A549 (cell line): ENCODE measurements around the gene OPN1SW. TPM values are rescaled to one million over a fixed set of nuclear protein-coding genes. Genes with fewer than 3 reads are reported as not detected.

Experiments used
- ATAC-seq, 2 experiments: fragments of 200-7000 bp in 1 of 2; fragments of >200 bp in 1 of 2; cut with Nextera tagmentation in 1 of 2; cut with Tn5 transposase in 1 of 2; 3 replicates each; pipeline versions ENCODE4 v1.8.0 to v1.9.1; 2018 to 2020; ENCODE audit warnings: mild to moderate bottlenecking in 1 of 2, moderate library complexity in 1 of 2
- CTCF ChIA-PET: fragments of 300-600 bp; sonication (Branson Sonifier 250); formaldehyde crosslinking; extraction: SDS; loops from one replicate; lab custom pipeline; 2021; ENCODE audit warnings: antibody characterized with exemption, inconsistent platforms; lab: Yijun Ruan, JAX
- POLR2A ChIA-PET: fragments of 350-600 bp; formaldehyde crosslinking; extraction: SDS; loops from one replicate; lab custom pipeline; 2021; ENCODE audit warnings: antibody characterized with exemption, inconsistent platforms; lab: Yijun Ruan, JAX
- DNase-seq, 2 experiments: peaks; one replicate each; pipeline versions ENCODE4 v3.0.0 to v3.0.0-alpha.2; 2011 to 2016; ENCODE audit warnings: low read depth in 1 of 2, low spot score in 1 of 2
- FAIRE-seq: peaks from 2 replicates; lab custom pipeline; 2011; peaks lifted over from hg19 to GRCh38; lab: Jason Lieb, UNC
- H3K27ac ChIP-seq, 2 experiments: fragments of >200 bp; sonication (Bioruptor Twin); formaldehyde crosslinking; 3 replicates each; pipeline ENCODE4 v1.5.1; 2016 to 2017
- H3K4me1 ChIP-seq: fragments of >200 bp; sonication (Bioruptor Twin); formaldehyde crosslinking; 3 replicates; pipeline ENCODE4 v1.6.1; 2016
- H3K4me2 ChIP-seq: fragments of >200 bp; sonication (Bioruptor Twin); formaldehyde crosslinking; 3 replicates; pipeline ENCODE4 v1.6.1; 2016
- H3K4me3 ChIP-seq: fragments of >200 bp; sonication (Bioruptor Twin); formaldehyde crosslinking; 3 replicates; pipeline ENCODE4 v1.5.1; 2016
- H3K9me3 ChIP-seq: fragments of >200 bp; sonication (Bioruptor Twin); formaldehyde crosslinking; 3 replicates; pipeline ENCODE4 v1.6.1; 2016
- CBX2 ChIP-seq: fragments of 200-600 bp; sonication (generic); IDR thresholded peaks from 2 replicates; pipeline ENCODE4 v1.6.1; 2016; ENCODE audit warnings: low read depth, mild to moderate bottlenecking, borderline replicate concordance
- CBX8 ChIP-seq: fragments of 200-600 bp; sonication (generic); IDR thresholded peaks from 2 replicates; pipeline ENCODE4 v1.6.1; 2016
- CHD2 ChIP-seq: fragments of 150-350 bp; IDR thresholded peaks from 2 replicates; pipeline ENCODE4 v1.6.1; 2014; ENCODE audit warnings: low read length; ENCODE audit not compliant: partially characterized antibody
- CTCF ChIP-seq: fragments of >200 bp; sonication (Bioruptor Twin); formaldehyde crosslinking; IDR thresholded peaks from 3 replicates; pipeline ENCODE4 v1.5.1; 2016
- EHF ChIP-seq: fragments of 250-450 bp; sonication (Bioruptor Pico); IDR thresholded peaks from 2 replicates; pipeline ENCODE4 v1.5.0; 2020; ENCODE audit warnings: mild to moderate bottlenecking
- EHMT2 ChIP-seq: fragments of 200-600 bp; sonication (generic); IDR thresholded peaks from 2 replicates; pipeline ENCODE4 v1.6.1; 2016; ENCODE audit warnings: antibody characterized with exemption, low read depth, mild to moderate bottlenecking, moderate library complexity
- FOSL2 ChIP-seq, 2 experiments: fragments of 450-650 bp in 1 of 2; fragments of >200 bp in 1 of 2; sonication (Bioruptor Twin) in 1 of 2; formaldehyde crosslinking; IDR thresholded peaks; 2 replicates each; pipeline versions ENCODE4 v1.5.0 to v1.6.1; 2016 to 2020; ENCODE audit warnings: mild to moderate bottlenecking in 1 of 2, moderate library complexity in 1 of 2
- HDAC2 ChIP-seq: fragments of 200-600 bp; sonication (generic); IDR thresholded peaks from 2 replicates; pipeline ENCODE4 v1.6.1; 2016
- HES2 ChIP-seq: fragments of >200 bp; sonication (Bioruptor Twin); formaldehyde crosslinking; IDR thresholded peaks from 2 replicates; pipeline ENCODE4 v1.6.1; 2016
- HEYL ChIP-seq: fragments of 250-450 bp; sonication (Bioruptor Pico); IDR thresholded peaks from 2 replicates; pipeline ENCODE4 v1.8.0; 2021; ENCODE audit warnings: mild to moderate bottlenecking, moderate library complexity
- HMGXB4 ChIP-seq: fragments of 250-450 bp; sonication (Bioruptor Pico); IDR thresholded peaks from 2 replicates; pipeline ENCODE4 v1.5.0; 2021; ENCODE audit warnings: mild to moderate bottlenecking, moderate library complexity, borderline replicate concordance
- HOXA7 ChIP-seq: fragments of 250-450 bp; sonication (Bioruptor Pico); IDR thresholded peaks from 2 replicates; pipeline ENCODE4 v1.5.0; 2020; ENCODE audit warnings: mild to moderate bottlenecking, moderate library complexity
- HOXB5 ChIP-seq: fragments of 250-450 bp; sonication (Bioruptor Pico); IDR thresholded peaks from 2 replicates; pipeline ENCODE4 v1.5.0; 2020; ENCODE audit warnings: mild to moderate bottlenecking, moderate library complexity
- JUNB ChIP-seq: fragments of >200 bp; sonication (Bioruptor Twin); formaldehyde crosslinking; IDR thresholded peaks from 2 replicates; pipeline ENCODE4 v1.6.1; 2016
- KDM1A ChIP-seq: fragments of 200-600 bp; sonication (generic); IDR thresholded peaks from 2 replicates; pipeline ENCODE4 v1.6.1; 2016; ENCODE audit warnings: low read depth, mild to moderate bottlenecking
- MAX ChIP-seq: IDR thresholded peaks from 2 replicates; pipeline ENCODE4 v1.6.1; 2012
- MYC ChIP-seq: IDR thresholded peaks from 2 replicates; pipeline ENCODE4 v1.6.1; 2012; ENCODE audit warnings: mild to moderate bottlenecking, inconsistent platforms, low read length, improper control_type of control experiment, borderline replicate concordance
- NFE2L2 ChIP-seq: fragments of 150-350 bp; conservative IDR thresholded peaks from 2 replicates; pipeline ENCODE4 v1.6.1; 2014; ENCODE audit warnings: low read length
- PHF8 ChIP-seq: fragments of 200-600 bp; sonication (generic); IDR thresholded peaks from 2 replicates; pipeline ENCODE4 v1.6.1; 2016; ENCODE audit warnings: low read depth, mild to moderate bottlenecking, antibody characterized with exemption, moderate library complexity, borderline replicate concordance
- POLR2AphosphoS2 ChIP-seq: conservative IDR thresholded peaks from 2 replicates; pipeline ENCODE4 v1.6.1; 2012; ENCODE audit warnings: low read length, improper control_type of control experiment, inconsistent platforms
- RAD21 ChIP-seq, 2 experiments: fragments of >200 bp in 1 of 2; sonication (Bioruptor Twin) in 1 of 2; formaldehyde crosslinking in 1 of 2; IDR thresholded peaks in 1 of 2; conservative IDR thresholded peaks in 1 of 2; 2 replicates in 1 of 2; 3 replicates in 1 of 2; pipeline ENCODE4 v1.6.1; 2012 to 2018; ENCODE audit warnings: inconsistent platforms in 1 of 2
- RFX5 ChIP-seq: fragments of 450-650 bp; IDR thresholded peaks from 2 replicates; pipeline ENCODE4 v1.7.1; 2014; ENCODE audit warnings: antibody characterized with exemption, mild to moderate bottlenecking, moderate library complexity
- SMC3 ChIP-seq: fragments of >200 bp; sonication (Bioruptor Twin); formaldehyde crosslinking; IDR thresholded peaks from 3 replicates; pipeline ENCODE4 v1.6.1; 2018; ENCODE audit warnings: inconsistent platforms
- SREBF2 ChIP-seq: fragments of 450-650 bp; IDR thresholded peaks from 2 replicates; pipeline ENCODE4 v1.6.1; 2014; ENCODE audit warnings: mild to moderate bottlenecking, moderate library complexity
- USF2 ChIP-seq: fragments of 450-650 bp; IDR thresholded peaks from 2 replicates; pipeline ENCODE4 v1.6.1; 2014; ENCODE audit warnings: antibody characterized with exemption
- ZC3H11A ChIP-seq: fragments of 450-650 bp; IDR thresholded peaks from 2 replicates; pipeline ENCODE4 v1.6.1; 2014; ENCODE audit warnings: antibody characterized with exemption, mild to moderate bottlenecking
- ZSCAN20 ChIP-seq: fragments of 250-450 bp; sonication (Bioruptor Pico); IDR thresholded peaks from 2 replicates; pipeline ENCODE4 v1.8.0; 2022; ENCODE audit warnings: mild to moderate bottlenecking, moderate library complexity
- whole genome bisulfite sequencing: methylation state at CpG from one replicate; pipeline ENCODE4 v1.1.6; 2017; ENCODE audit errors: missing lambda C conversion rate; 5-methylcytosine and 5-hydroxymethylcytosine counted together
- polyA plus RNA-seq, 4 experiments: library from polyadenylated mRNA; depleted of rRNA in 3 of 4; stranded (reverse); fragments of >200 nt; fragmentation: RNase III in 1 of 4; extraction: RNeasy Plus Mini Kit Qiagen cat#74134 plus additional on column Dnase treatment in 1 of 4; gene quantifications; 2 replicates in 3 of 4; 3 replicates in 1 of 4; pipeline ENCODE4 v1.2.3, GENCODE V29; 2011 to 2017

The OPN1SW gene
- polyA plus RNA-seq, 2 of the 4 experiments (the other 2 are of a cell fraction): not detected

- ChIA-PET POLR2A (no interaction called here), CTCF (interaction anchor here (0.6 to 1.8 kb wide), 5 partner anchors 9 to 1335 kb away, joined by 3 to 5 read pairs (median 3); no protein-coding TSS in a partner anchor)
- Histone ChIP-seq H3K9me3 (no peaks in the 10 kb centered on the region), H3K27ac (no peak overlapping the region)
- 47% methylated on average over 2 of the region's 2 CpGs for WGBS
- DNase-seq: no peak
- TF ChIP-seq HDAC2: no peak
- no peak for TF ChIP-seq EHMT2
- TF ChIP-seq CBX8: no peak
- TF ChIP-seq KDM1A: no peak
- TF ChIP-seq ZSCAN20 (CRISPR knock-in tag): no peak
- no peak for TF ChIP-seq POLR2AphosphoS2
- no peak for TF ChIP-seq SMC3
- TF ChIP-seq HOXA7 (CRISPR knock-in tag): no peak
- TF ChIP-seq MYC: no peak
- TF ChIP-seq USF2: no peak
- TF ChIP-seq, all 56 proteins: peak for 0
- Histone ChIP-seq H3K4me2 (no peak overlapping the region), H3K4me1 (peaks cover under 1% of the 10 kb centered on the region; the same call in 2 of the 3 replicates), H3K4me3 (no peak overlapping the region)
- peak; percentile 52 to 66; a peak in 4 of 6 replicates for ATAC-seq
- no peak for FAIRE-seq
Measured at GRCh38 chr7:128732521-128733277, 42.9 kb downstream of the OPN1SW start.

GRCh38 chr7:128731184-128731583 is 44.4 kb downstream of the OPN1SW start:
- ATAC-seq: no peak
- 76% methylated on average over 8 of the region's 8 CpGs for WGBS
- CTCF ChIA-PET: interaction anchor here (1.0 to 1.8 kb wide), 2 partner anchors 13 to 16 kb away, joined by 3 to 5 read pairs; a partner anchor contains a TSS
- TF ChIP-seq JUNB (no peak), ZC3H11A (no peak), SREBF2 (no peak), HES2 (no peak), EHF (CRISPR knock-in tag) (no peak), EHMT2 (no peak), USF2 (no peak), MAX (no peak), NFE2L2 (no peak), CTCF (no peak), HEYL (CRISPR knock-in tag) (no peak), RAD21 (conservative IDR thresholded peaks at IDR 0.05 in 1 of 2, IDR thresholded peaks at IDR 0.05 in 1 of 2) (no peak), HMGXB4 (no peak), PHF8 (no peak), CBX2 (no peak), RFX5 (no peak), CHD2 (no peak), HOXB5 (CRISPR knock-in tag) (no peak), FOSL2 (IDR thresholded peaks at IDR 0.05) (no peak), FOSL2 (CRISPR knock-in tag; IDR thresholded peaks at IDR 0.05) (no peak)
- TF ChIP-seq, all 56 proteins: peak for 0
- Histone ChIP-seq H3K4me3 (no peak overlapping the region), H3K4me1 (no peaks in the 10 kb centered on the region), H3K4me2 (no peak overlapping the region), H3K27ac (no peak overlapping the region), H3K9me3 (no peaks in the 10 kb centered on the region)
- POLR2A ChIA-PET: interaction anchor here (1.3 kb wide), 1 partner anchor 8 kb away, joined by 5 read pairs; the partner anchor contains the start of gene CALU
- no peak for DNase-seq
- FAIRE-seq: no peak
